Heart left ventricle (tissue), 16 donors: ENCODE measurements around the gene ADAM29. TPM values are rescaled to one million over a fixed set of nuclear protein-coding genes. Genes with fewer than 3 reads are reported as not detected.
"Not testable (repeated sequence)": the region's sequence is repeated elsewhere in the genome, so short reads cannot be mapped to it uniquely, and the experiment has no call there.

Experiments
- ATAC-seq, 4 donors: fragments of 200-7000 bp; cut with Tn5 transposase; one replicate each; pipeline ENCODE4 v1.9.1; 2020 to 2022; ENCODE audit warnings: moderate library complexity in 4 of 4, mild to moderate bottlenecking in 3 of 4, moderate number of reproducible peaks in 1 of 4
- DNase-seq, 5 donors: peaks; one replicate each; pipeline ENCODE4 v3.0.0-alpha.2; 2020
- H3K27ac ChIP-seq, 12 donors: fragments of 200-600 bp; sonication (generic) in 4 of 12; one replicate each; pipeline versions ENCODE4 v1.5.0 to v1.8.0; 2016 to 2022; ENCODE audit warnings: mild to moderate bottlenecking in 2 of 12
- H3K27me3 ChIP-seq, 9 donors: fragments of 200-600 bp; sonication (generic) in 2 of 9; one replicate each; pipeline versions ENCODE4 v1.5.1 to v1.8.0; 2016 to 2022; ENCODE audit warnings: mild to moderate bottlenecking in 3 of 9
- H3K36me3 ChIP-seq, 9 donors: fragments of 200-600 bp; sonication (generic) in 2 of 9; one replicate each; pipeline versions ENCODE4 v1.5.0 to v1.8.0; 2018 to 2022; ENCODE audit warnings: mild to moderate bottlenecking in 2 of 9
- H3K4me1 ChIP-seq, 12 donors: fragments of 200-600 bp; sonication (generic) in 4 of 12; one replicate each; pipeline versions ENCODE4 v1.5.0 to v1.8.0; 2016 to 2022; ENCODE audit warnings: mild to moderate bottlenecking in 3 of 12
- H3K4me3 ChIP-seq, 12 donors: fragments of 200-600 bp; sonication (generic) in 4 of 12; one replicate each; pipeline versions ENCODE4 v1.5.0 to v1.8.0; 2017 to 2022; ENCODE audit warnings: mild to moderate bottlenecking in 9 of 12, moderate library complexity in 4 of 12
- H3K9me3 ChIP-seq, 12 donors: fragments of 200-600 bp; sonication (generic) in 4 of 12; one replicate each; pipeline versions ENCODE4 v1.5.0 to v1.8.0; 2016 to 2022; ENCODE audit warnings: mild to moderate bottlenecking in 1 of 12
- POLR2A ChIP-seq, 2 donors: fragments of 450-650 bp; IDR thresholded peaks; one replicate each; pipeline ENCODE4 v1.6.1; 2017; ENCODE audit warnings: antibody characterized with exemption in 2 of 2, mild to moderate bottlenecking in 2 of 2, moderate library complexity in 2 of 2
- WGBS, 4 donors: extraction: QIAGEN DNeasy Blood & Tissue Kit in 2 of 4; methylation state at CpG; one replicate each; pipeline versions ENCODE4 v1.1.5 to v1.1.7; 2013 to 2018; 5-methylcytosine and 5-hydroxymethylcytosine counted together
- intact Hi-C, 10 donors: fragments of 100-400 bp; cut with DNase I; formaldehyde crosslinking; loops; one replicate each; pipeline versions ENCODE4 v1.11.1 to v1.14.2; 2022
- long read RNA-seq, 3 donors: library from polyadenylated mRNA; unstranded; transcript quantifications; one replicate each; pipeline ENCODE4 v2.0.0, GENCODE V29; 2020 to 2021
- polyA plus RNA-seq, 2 donors: library from polyadenylated mRNA; stranded (reverse); fragments of 200-250 nt; gene quantifications; one replicate each; pipeline ENCODE4 v1.2.3, GENCODE V29; 2013
- total RNA-seq, 9 donors: library from RNA; depleted of rRNA in 2 of 9; stranded (reverse); fragments of >200 nt in 2 of 9; fragmentation: NEBNext Ultra II Directional in 3 of 9; extraction: Animal tissue kit (Norgen Biotek cat#: 25700) in 3 of 9; gene quantifications; one replicate each; pipeline versions ENCODE4 v1.1.0 to v1.2.4, GENCODE V29; 2016 to 2023
- TF ChIP-seq, protein P1 (sequence below), 12 donors: fragments of 200-600 bp; sonication (generic) in 4 of 12; IDR thresholded peaks; one replicate each; pipeline versions ENCODE4 v1.5.0 to v1.8.0; 2018 to 2022; ENCODE audit warnings: antibody characterized with exemption in 12 of 12, mild to moderate bottlenecking in 5 of 12
- donor health status: ischemic (EF 13 %, LVEDD 7.1; RV severe dilation, severe dysfunction).
- donor health status: healthy with polysubstance abuse.
- donor health status: DM: no; HTN: yes; CAD: no.
- donor health status: DM: no; HTN: no; CAD: no.
- donor health status: ischemic (EF 25% LVEDD 6.9; RV normal size, moderate dysfunction).
- donor health status: ischemic (EF 25% LVEDD 5.7; RV mildly dilated, moderate dysfunction).
- donor health status: healthy.
- donor health status: DM: yes; HTN: yes; CAD: no.
- donor health status: ischemic (EF 35%, LVEDD 5.7; RV mildly dilated, moderate dysfunction).
- donor health status: nonischemic (EF 11% LVEDD 7.7; RV severe dilation, severe dysfunction).
- donor health status: DM: yes; HTN: yes; CAD: no.
- donor health status: PGD.
- donor health status: ischemic (EF 29% LVEDD 5.4; RV normal size, mild dysfunction).
- donor health status: nonischemic (EF 23%, LVEDD 6.1; RV moderate dilation, normal function).

Gene ADAM29
- total RNA-seq (not detected), polyA plus RNA-seq (not detected)
- long read RNA-seq, donor 1, result 0 reads
- long read RNA-seq, donor 2, result 0 reads
- long read RNA-seq, donor 3, result 0 reads

DNA sequence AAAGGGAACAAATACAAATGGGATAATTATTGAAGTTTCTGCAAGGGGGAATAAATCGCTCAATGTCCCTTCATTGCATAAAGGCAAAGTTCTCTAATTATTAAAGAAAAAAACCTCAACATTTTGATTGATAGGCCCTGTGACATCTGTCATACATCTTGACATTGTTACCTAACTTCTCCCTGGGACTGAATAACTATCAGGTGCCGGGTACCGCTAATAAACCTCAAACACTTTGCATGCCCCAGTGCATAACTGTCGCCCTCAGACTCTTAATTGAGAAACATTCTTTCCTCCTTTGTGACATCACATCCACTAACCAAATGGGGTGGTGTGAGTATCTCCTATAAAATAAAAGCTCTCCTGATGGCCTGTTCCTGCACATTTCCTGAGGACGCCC, at the start of gene ADAM29:
TSS of gene ADAM29 (plus strand) at position 301 of the 400 bp plus-strand sequence. CDS start 57,168 bp downstream, outside the sequence.
- Histone ChIP-seq H3K27me3 (no peaks in the 10 kb centered on the region), H3K9me3 (no peaks in the 10 kb centered on the region), H3K36me3 (no peaks in the 10 kb centered on the region), H3K27ac (no peak within 1 kb of the TSS), H3K4me1 (no peaks in the 10 kb centered on the region), H3K4me3 (no peak within 1 kb of the TSS)
- intact Hi-C loops, result no loop called here
- TF ChIP-seq POLR2A (IDR thresholded peaks at IDR 0.05), result no peak
- TF ChIP-seq, protein P1, sequence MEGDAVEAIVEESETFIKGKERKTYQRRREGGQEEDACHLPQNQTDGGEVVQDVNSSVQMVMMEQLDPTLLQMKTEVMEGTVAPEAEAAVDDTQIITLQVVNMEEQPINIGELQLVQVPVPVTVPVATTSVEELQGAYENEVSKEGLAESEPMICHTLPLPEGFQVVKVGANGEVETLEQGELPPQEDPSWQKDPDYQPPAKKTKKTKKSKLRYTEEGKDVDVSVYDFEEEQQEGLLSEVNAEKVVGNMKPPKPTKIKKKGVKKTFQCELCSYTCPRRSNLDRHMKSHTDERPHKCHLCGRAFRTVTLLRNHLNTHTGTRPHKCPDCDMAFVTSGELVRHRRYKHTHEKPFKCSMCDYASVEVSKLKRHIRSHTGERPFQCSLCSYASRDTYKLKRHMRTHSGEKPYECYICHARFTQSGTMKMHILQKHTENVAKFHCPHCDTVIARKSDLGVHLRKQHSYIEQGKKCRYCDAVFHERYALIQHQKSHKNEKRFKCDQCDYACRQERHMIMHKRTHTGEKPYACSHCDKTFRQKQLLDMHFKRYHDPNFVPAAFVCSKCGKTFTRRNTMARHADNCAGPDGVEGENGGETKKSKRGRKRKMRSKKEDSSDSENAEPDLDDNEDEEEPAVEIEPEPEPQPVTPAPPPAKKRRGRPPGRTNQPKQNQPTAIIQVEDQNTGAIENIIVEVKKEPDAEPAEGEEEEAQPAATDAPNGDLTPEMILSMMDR (IDR thresholded peaks at IDR 0.05), result no peak
- ATAC-seq (no peak), DNase-seq (no peak)
- WGBS, 4 donors, result 89 to 91% (median 90%) methylated on average over 5 of the region's 5 CpGs

DNA sequence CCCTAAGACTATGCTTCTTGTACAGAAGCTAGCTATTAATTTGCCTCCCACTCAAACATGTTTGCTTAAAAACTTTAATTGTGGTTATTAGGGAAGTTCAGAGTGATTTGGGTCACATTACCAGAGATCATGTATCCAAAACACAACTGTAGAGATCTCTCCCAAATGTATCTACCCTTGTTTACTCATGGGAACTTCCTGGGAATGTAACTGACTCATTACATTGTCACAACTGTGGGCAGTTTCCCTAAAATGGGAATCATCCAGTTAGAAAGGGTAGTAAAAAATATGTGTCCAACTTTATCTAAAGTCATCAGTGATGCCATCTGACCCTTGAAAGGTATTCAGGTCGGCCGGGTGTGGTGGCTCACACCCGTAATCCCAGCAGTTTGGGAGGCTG, 48.8 kb upstream of the ADAM29 start:
- no peaks in the 10 kb centered on the region for H3K4me1 ChIP-seq

GRCh38 chr4:174870311-174870710, 47.8 kb upstream of the ADAM29 start:
- DNase-seq (no peak), ATAC-seq (no peak)
- H3K27ac ChIP-seq, result no peak overlapping the region
- H3K4me1 ChIP-seq, result no peaks in the 10 kb centered on the region
- no peaks in the 10 kb centered on the region for H3K9me3 ChIP-seq
- intact Hi-C loops, result loop anchor here in 1 of 10 donors (10.0 kb wide), 1 partner anchor 664 kb away; no protein-coding TSS in a partner anchor
- H3K4me3 ChIP-seq, result no peak overlapping the region
- no peaks in the 10 kb centered on the region for H3K36me3 ChIP-seq
- TF ChIP-seq, protein P1 (IDR thresholded peaks at IDR 0.05), result no peak
- TF ChIP-seq POLR2A (IDR thresholded peaks at IDR 0.05), result no peak
- H3K27me3 ChIP-seq, result no peaks in the 10 kb centered on the region
- WGBS, 4 donors, result 11 to 33% (median 16%) methylated on average over 2 of the region's 2 CpGs

More for the DNA sequence above, 48.8 kb upstream of the ADAM29 start:
- 46 to 86% (median 64%) methylated on average over 3 of the region's 3 CpGs for WGBS, 4 donors
- DNase-seq (no peak), ATAC-seq (no peak)
- Histone ChIP-seq H3K27ac (no peak overlapping the region), H3K36me3 (no peaks in the 10 kb centered on the region), H3K9me3 (no peaks in the 10 kb centered on the region), H3K4me3 (no peak overlapping the region), H3K27me3 (no peaks in the 10 kb centered on the region)
- intact Hi-C loops, result no loop called here
- no peak for TF ChIP-seq POLR2A (IDR thresholded peaks at IDR 0.05)
- TF ChIP-seq, protein P1 (IDR thresholded peaks at IDR 0.05), result no peak

- Histone ChIP-seq H3K9me3 (no peaks in the 10 kb centered on the region), H3K4me1 (no peaks in the 10 kb centered on the region), H3K27ac (no peak overlapping the region), H3K36me3 (no peaks in the 10 kb centered on the region), H3K27me3 (no peaks in the 10 kb centered on the region), H3K4me3 (no peak overlapping the region)
- intact Hi-C loops, result loop anchor here in 1 of 10 donors (10.0 kb wide), 1 partner anchor 663 kb away; no protein-coding TSS in a partner anchor
- no peak for DNase-seq
- TF ChIP-seq, protein P1 (IDR thresholded peaks at IDR 0.05), result no peak
- TF ChIP-seq POLR2A (IDR thresholded peaks at IDR 0.05), result no peak
- no peak for ATAC-seq
Observed at GRCh38 chr4:174871407-174871806, 46.8 kb upstream of the ADAM29 start.

GRCh38 chr4:174873146-174873545, 45.0 kb upstream of the ADAM29 start:
- H3K9me3 ChIP-seq, H3K36me3 ChIP-seq, DNase-seq, ATAC-seq, H3K4me3 ChIP-seq, H3K4me1 ChIP-seq, H3K27ac ChIP-seq, H3K27me3 ChIP-seq: not testable (repeated sequence)
- WGBS, 4 donors, result 63 to 81% (median 79%) methylated on average over 3 to 4 of the region's 4 CpGs
- intact Hi-C loops, result loop anchor here in 1 of 10 donors (10.0 kb wide), 1 partner anchor 662 kb away; no protein-coding TSS in a partner anchor
